NCI-H2107 treated with DMSO at 0.1 percent for 48 hours (cell line): ENCODE measurements around the gene CAB39L.

Experiments used
- DNase-seq: peaks from one replicate; lab custom pipeline; 2025; ENCODE audit not compliant: unreplicated experiment; lab: John Stamatoyannopoulos, UW

CAB39L gene

GRCh38 chr13:49314344-49314882 lies 129.5 kb downstream of the CAB39L start:
- DNase-seq: no peak

GRCh38 chr13:49311816-49312215 lies 132.0 kb downstream of the CAB39L start:
- no peak for DNase-seq

- DNase-seq: no peak
These were observed 133.6 kb downstream of the CAB39L start for GRCh38 chr13:49310251-49310650.

GRCh38 chr13:49308921-49309408 lies 134.9 kb downstream of the CAB39L start:
- no peak for DNase-seq

- no peak for DNase-seq
These were observed 135.6 kb downstream of the CAB39L start for GRCh38 chr13:49308097-49308875.

GRCh38 chr13:49307365-49307764 lies 136.5 kb downstream of the CAB39L start:
- DNase-seq: no peak

GRCh38 chr13:49305792-49306425 lies 138.0 kb downstream of the CAB39L start:
- no peak for DNase-seq

GRCh38 chr13:49304763-49305700 lies 138.8 kb downstream of the CAB39L start:
- DNase-seq: no peak

GRCh38 chr13:49304356-49304755 lies 139.5 kb downstream of the CAB39L start:
- no peak for DNase-seq

- DNase-seq: no peak
These were observed 140.2 kb downstream of the CAB39L start for GRCh38 chr13:49303533-49304252.

GRCh38 chr13:49302817-49303216 lies 141.0 kb downstream of the CAB39L start:
- peak; percentile 42 for DNase-seq

GRCh38 chr13:49302222-49302621 lies 141.6 kb downstream of the CAB39L start:
- no peak for DNase-seq

- peak; percentile 82 for DNase-seq
These were observed 142.9 kb downstream of the CAB39L start for GRCh38 chr13:49300739-49301589.

GRCh38 chr13:49300276-49300675 lies 143.6 kb downstream of the CAB39L start:
- DNase-seq: no peak

- DNase-seq: no peak
These were observed 144.8 kb downstream of the CAB39L start for GRCh38 chr13:49298903-49299605.

GRCh38 chr13:49298416-49298815 lies 145.4 kb downstream of the CAB39L start:
- DNase-seq: no peak

GRCh38 chr13:49297338-49297737 lies 146.5 kb downstream of the CAB39L start:
- DNase-seq: no peak

- no peak for DNase-seq
These were observed 147.2 kb downstream of the CAB39L start for GRCh38 chr13:49296659-49297058.

- no peak for DNase-seq
These were observed 148.6 kb downstream of the CAB39L start for GRCh38 chr13:49295244-49295643.
